Gastrocnemius medialis (tissue), 4 donors: Measurements from ENCODE around the gene CPM. TPM values are rescaled to one million over a fixed set of nuclear protein-coding genes. Genes with fewer than 3 reads are reported as not detected.

Experiments
- ATAC-seq, 2 donors: fragments of 150-250 bp; one replicate each; pipeline ENCODE4 v1.9.1; 2016
- DNase-seq, 2 donors: peaks; one replicate each; pipeline ENCODE4 v3.0.0-alpha.2; 2019
- H3K27ac ChIP-seq, 4 donors: fragments of 200-600 bp; sonication (generic); 1 replicate in 1 of 4; 2 replicates in 3 of 4; pipeline ENCODE4 v1.5.1; 2016 to 2018; ENCODE audit warnings: mild to moderate bottlenecking in 2 of 4, moderate library complexity in 1 of 4
- H3K27me3 ChIP-seq, 3 donors: fragments of 200-600 bp; sonication (generic) in 2 of 3; 1 replicate in 1 of 3; 2 replicates in 2 of 3; pipeline versions ENCODE4 v1.5.1 to v1.6.0; 2016 to 2019; ENCODE audit warnings: mild to moderate bottlenecking in 1 of 3, moderate library complexity in 1 of 3
- H3K36me3 ChIP-seq, 2 donors: fragments of 200-600 bp; sonication (generic) in 1 of 2; one replicate each; pipeline ENCODE4 v1.5.1; 2017 to 2018
- H3K4me1 ChIP-seq, 2 donors: fragments of 200-600 bp; sonication (generic) in 1 of 2; one replicate each; pipeline ENCODE4 v1.5.1; 2016 to 2017; ENCODE audit warnings: mild to moderate bottlenecking in 2 of 2
- H3K4me3 ChIP-seq, 4 donors: fragments of 200-600 bp; sonication (generic) in 3 of 4; 1 replicate in 1 of 4; 2 replicates in 3 of 4; pipeline ENCODE4 v1.5.1; 2016 to 2019; ENCODE audit warnings: mild to moderate bottlenecking in 2 of 4
- H3K9me3 ChIP-seq, 3 donors: fragments of 200-600 bp; sonication (generic) in 2 of 3; 1 replicate in 1 of 3; 2 replicates in 2 of 3; pipeline ENCODE4 v1.5.1; 2016 to 2019
- POLR2A ChIP-seq, 2 donors: fragments of 450-650 bp; IDR thresholded peaks; one replicate each; pipeline ENCODE4 v1.6.1; 2017; ENCODE audit warnings: antibody characterized with exemption in 2 of 2, mild to moderate bottlenecking in 2 of 2, moderate library complexity in 2 of 2
- in situ Hi-C, 4 donors: fragments of 200-750 bp; cut with MboI; loops; one replicate each; pipeline versions ENCODE4 v1.15.0 to v1.8.0; 2017; ENCODE audit warnings: low sequenced_read_pairs in 4 of 4
- intact Hi-C: fragments of 100-400 bp; cut with DNase I; formaldehyde crosslinking; loops from one replicate; pipeline ENCODE4 v1.15.1; 2023; ENCODE audit warnings: low total_unique reads
- total RNA-seq, 4 donors: library from RNA; depleted of rRNA; stranded (reverse); fragments of >200 nt; gene quantifications; one replicate each; pipeline versions ENCODE4 v1.1.0 to v1.2.3, GENCODE V29; 2016
- TF ChIP-seq, protein P1 (sequence below), 5 experiments: fragments of 450-650 bp in 3 of 5; fragments of 200-600 bp in 2 of 5; sonication (generic) in 2 of 5; IDR thresholded peaks in 4 of 5; conservative IDR thresholded peaks in 1 of 5; 1 replicate in 4 of 5; 2 replicates in 1 of 5; pipeline ENCODE4 v1.5.1; 2016 to 2019; ENCODE audit warnings: antibody characterized with exemption in 5 of 5, mild to moderate bottlenecking in 3 of 5, moderate library complexity in 3 of 5

Gene CPM
- total RNA-seq, 4 donors from 2014 or later = 12.9 to 78.4 (median 18.6) TPM

DNA sequence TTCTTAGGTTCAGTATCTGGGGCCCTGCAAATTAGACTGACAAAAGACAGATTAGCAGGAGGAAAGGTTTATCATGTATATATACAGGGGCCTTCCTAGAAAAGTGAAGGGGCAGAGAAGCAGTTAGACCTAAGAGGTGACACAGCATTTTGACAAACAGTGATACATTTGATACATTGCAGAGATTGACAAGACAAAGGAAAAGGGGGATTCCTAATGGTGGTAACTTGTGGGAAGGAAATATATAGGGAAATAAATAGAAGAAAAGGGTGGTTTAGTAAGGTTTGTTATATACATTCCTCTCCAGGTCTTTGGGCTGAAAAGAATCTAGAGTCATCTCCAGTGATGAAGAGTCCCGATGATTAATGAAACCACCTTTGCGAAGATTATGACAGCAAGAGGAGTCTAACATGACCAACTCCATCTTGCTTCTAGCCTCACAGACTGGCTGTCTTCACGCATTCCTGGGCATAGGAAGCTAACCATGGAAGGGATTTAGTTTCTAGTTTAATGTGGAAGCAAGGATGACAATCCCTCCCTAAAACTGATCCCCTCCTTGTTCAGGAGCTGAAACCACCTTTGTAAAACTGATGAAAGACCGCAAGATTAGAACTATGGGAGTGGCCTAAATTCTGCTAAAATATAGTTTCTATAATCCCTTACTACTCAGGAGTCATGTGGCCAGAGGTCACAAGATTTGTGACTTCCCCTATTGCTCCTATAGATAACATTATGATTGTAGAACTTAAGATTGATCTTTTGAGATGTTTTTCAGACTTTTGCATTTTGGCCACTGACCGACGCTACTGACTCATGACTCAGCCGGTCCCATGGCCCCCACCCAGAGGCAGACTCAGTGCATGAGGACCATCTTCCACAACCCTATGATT lies 31.1 kb upstream of the CPM start:
- ATAC-seq (no peak), DNase-seq (no peak)
- H3K27ac ChIP-seq = no peak overlapping the region
- in situ Hi-C loops (no loop called here), intact Hi-C loops (no loop called here)
- H3K27me3 ChIP-seq = no peaks in the 10 kb centered on the region
- no peaks in the 10 kb centered on the region for H3K36me3 ChIP-seq
- no peaks in the 10 kb centered on the region for H3K4me1 ChIP-seq
- H3K4me3 ChIP-seq = no peak overlapping the region
- no peaks in the 10 kb centered on the region for H3K9me3 ChIP-seq
- TF ChIP-seq, protein P1, sequence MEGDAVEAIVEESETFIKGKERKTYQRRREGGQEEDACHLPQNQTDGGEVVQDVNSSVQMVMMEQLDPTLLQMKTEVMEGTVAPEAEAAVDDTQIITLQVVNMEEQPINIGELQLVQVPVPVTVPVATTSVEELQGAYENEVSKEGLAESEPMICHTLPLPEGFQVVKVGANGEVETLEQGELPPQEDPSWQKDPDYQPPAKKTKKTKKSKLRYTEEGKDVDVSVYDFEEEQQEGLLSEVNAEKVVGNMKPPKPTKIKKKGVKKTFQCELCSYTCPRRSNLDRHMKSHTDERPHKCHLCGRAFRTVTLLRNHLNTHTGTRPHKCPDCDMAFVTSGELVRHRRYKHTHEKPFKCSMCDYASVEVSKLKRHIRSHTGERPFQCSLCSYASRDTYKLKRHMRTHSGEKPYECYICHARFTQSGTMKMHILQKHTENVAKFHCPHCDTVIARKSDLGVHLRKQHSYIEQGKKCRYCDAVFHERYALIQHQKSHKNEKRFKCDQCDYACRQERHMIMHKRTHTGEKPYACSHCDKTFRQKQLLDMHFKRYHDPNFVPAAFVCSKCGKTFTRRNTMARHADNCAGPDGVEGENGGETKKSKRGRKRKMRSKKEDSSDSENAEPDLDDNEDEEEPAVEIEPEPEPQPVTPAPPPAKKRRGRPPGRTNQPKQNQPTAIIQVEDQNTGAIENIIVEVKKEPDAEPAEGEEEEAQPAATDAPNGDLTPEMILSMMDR (IDR thresholded peaks at IDR 0.05 in 4 of 5, conservative IDR thresholded peaks at IDR 0.05 in 1 of 5) = no peak
- TF ChIP-seq POLR2A (IDR thresholded peaks at IDR 0.05) = no peak

DNA sequence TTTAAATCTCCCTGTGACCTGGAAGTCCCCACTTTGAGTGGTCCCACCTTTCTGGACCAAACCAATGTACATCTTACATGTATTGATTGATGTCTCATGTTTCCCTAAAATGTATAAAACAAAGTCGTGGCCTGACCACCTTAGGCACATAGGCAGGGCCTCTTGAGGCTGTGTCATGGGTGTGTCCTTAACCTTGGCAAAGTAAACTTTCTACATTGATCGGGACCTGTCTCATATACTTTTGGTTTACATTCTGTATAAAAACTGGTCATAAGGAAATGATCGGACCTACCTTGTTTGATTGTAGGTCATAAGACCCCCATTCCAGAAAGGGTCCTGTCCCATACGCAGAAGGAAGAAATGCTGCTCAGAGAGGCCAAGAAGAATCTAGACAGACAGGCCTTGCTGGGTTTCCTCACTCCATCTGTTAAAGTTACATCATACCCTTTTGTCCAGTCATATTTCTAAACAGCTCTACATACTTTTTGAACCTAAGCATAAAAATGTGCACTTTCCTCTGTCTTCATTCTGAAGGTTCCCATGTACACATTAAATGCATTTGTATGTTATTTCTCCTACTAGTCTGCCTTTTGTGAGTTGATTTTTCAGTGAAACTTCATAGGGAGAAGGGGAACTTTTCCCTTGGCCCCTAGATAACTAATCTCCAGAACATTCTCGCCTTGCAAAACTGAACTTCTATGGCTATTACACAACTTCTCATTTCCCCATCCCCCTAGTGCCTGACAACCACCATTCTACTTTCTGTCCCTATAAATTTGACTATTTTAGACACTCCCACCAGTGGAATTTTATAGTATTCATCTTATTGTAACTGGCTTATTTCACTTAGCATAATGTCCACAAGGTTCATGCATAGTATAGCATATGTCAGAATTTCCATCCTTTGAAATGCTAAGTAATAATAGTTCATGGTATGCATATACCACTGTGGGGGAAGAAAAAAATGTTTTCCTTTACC lies 30.2 kb upstream of the CPM start:
- in situ Hi-C loops (no loop called here), intact Hi-C loops (no loop called here)
- no peak overlapping the region for H3K27ac ChIP-seq
- TF ChIP-seq, protein P1 (IDR thresholded peaks at IDR 0.05 in 4 of 5, conservative IDR thresholded peaks at IDR 0.05 in 1 of 5) = no peak
- DNase-seq (no peak), ATAC-seq (no peak)
- H3K36me3 ChIP-seq = no peaks in the 10 kb centered on the region
- H3K4me1 ChIP-seq = no peaks in the 10 kb centered on the region
- H3K9me3 ChIP-seq = no peaks in the 10 kb centered on the region
- H3K27me3 ChIP-seq = no peaks in the 10 kb centered on the region
- H3K4me3 ChIP-seq = no peak overlapping the region

DNA sequence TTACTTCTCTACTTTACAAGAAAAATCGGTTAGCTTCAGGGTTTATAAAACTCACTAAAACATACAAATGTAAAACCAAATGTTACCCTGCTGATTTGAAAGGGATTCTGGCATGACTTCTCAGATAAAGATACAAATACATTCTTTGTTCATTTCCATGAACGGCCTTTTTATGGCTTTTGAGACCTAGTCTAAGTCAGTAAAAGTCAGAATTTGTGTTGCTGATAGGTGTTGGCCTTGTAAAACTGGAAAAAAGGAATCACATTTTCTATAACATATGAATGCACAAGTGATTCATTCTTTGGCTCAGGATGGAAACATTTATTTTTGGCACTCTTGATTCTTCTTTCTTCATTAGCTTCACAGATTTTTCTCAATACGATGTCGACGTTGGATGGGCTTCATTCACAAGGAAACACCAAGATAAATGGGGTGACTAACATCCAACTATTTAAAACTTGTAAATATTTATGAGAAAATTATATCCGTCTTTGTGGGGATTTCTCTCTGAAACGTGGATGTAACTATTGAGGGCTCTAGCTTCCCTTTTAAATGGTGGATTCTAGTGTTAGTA lies 27.0 kb upstream of the CPM start:
- intact Hi-C loops (no loop called here), in situ Hi-C loops (no loop called here)
- Histone ChIP-seq H3K27me3 (no peaks in the 10 kb centered on the region), H3K4me1 (no peaks in the 10 kb centered on the region), H3K36me3 (no peaks in the 10 kb centered on the region), H3K27ac (no peak overlapping the region), H3K4me3 (no peak overlapping the region), H3K9me3 (no peaks in the 10 kb centered on the region)
- DNase-seq = no peak
- TF ChIP-seq, protein P1 (IDR thresholded peaks at IDR 0.05 in 4 of 5, conservative IDR thresholded peaks at IDR 0.05 in 1 of 5) = no peak
- TF ChIP-seq POLR2A (IDR thresholded peaks at IDR 0.05) = no peak
- no peak for ATAC-seq

DNA sequence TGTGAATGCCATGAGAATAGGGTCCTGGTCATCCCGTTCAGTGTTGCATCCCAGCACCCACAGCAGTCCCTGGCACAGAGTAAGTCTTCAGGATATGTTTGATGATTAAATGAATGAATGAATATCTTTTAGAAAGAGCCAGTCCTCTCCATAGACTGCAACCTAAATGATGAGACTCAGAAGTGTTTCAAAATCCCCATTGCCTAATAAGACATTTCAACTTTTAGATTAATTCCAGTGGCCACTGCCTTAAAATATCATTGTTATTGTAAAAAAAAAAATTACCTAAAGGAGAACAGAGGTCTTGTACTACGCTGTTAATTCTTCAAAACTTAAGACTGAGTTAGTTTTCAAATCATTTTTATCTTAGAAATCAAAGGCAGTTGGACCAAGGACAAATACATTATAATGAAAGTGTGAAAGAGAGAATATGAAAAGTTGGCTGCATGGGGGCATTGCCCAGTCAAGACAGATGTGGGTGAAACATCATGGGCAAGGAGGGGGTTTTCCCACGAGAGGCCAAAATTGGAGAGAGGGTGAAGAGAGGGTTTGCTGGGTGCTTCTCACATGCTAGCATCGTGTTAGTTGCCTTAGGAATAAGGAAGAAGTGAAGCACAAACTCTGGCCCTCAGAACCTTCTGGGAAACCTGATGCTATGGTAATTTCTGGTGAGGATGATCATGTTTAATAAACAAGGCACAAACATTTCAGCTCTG lies 26.3 kb upstream of the CPM start:
- intact Hi-C loops (no loop called here), in situ Hi-C loops (no loop called here)
- Histone ChIP-seq H3K4me1 (no peaks in the 10 kb centered on the region), H3K4me3 (no peak overlapping the region), H3K9me3 (no peaks in the 10 kb centered on the region), H3K36me3 (no peaks in the 10 kb centered on the region), H3K27ac (no peak overlapping the region), H3K27me3 (no peaks in the 10 kb centered on the region)
- ATAC-seq = no peak
- no peak for DNase-seq
- no peak for TF ChIP-seq POLR2A (IDR thresholded peaks at IDR 0.05)
- TF ChIP-seq, protein P1 (IDR thresholded peaks at IDR 0.05 in 4 of 5, conservative IDR thresholded peaks at IDR 0.05 in 1 of 5) = no peak
